ENCODE results near the gene LEKR1.
A peak's percentile ranks its signal among the peaks of the same experiment; 100 is the strongest.
"Not testable (repeated sequence)": the region's sequence is repeated elsewhere in the genome, so short reads cannot be mapped to it uniquely, and the experiment has no call there.

Gene LEKR1

DNA sequence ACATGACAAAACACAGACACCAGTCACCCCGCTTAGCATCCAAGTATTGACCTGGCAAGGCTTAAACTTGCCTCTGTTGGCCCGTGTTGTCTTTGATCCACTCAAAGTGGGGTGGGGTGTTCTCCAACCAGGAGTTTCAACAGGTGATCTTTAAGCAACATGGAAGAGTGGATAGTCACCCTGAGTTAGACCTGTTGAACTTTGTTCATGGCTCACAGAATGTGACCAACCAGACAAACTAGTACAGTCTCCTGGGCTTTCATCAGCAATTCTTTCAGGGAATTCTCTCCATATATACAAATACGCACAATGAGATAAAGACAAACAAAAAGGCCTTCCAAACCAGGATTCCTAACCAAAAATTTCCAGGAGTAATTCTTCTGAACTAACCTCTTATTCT is 11.9 kb downstream of the LEKR1 start:
- DNase-seq: no peak

DNA sequence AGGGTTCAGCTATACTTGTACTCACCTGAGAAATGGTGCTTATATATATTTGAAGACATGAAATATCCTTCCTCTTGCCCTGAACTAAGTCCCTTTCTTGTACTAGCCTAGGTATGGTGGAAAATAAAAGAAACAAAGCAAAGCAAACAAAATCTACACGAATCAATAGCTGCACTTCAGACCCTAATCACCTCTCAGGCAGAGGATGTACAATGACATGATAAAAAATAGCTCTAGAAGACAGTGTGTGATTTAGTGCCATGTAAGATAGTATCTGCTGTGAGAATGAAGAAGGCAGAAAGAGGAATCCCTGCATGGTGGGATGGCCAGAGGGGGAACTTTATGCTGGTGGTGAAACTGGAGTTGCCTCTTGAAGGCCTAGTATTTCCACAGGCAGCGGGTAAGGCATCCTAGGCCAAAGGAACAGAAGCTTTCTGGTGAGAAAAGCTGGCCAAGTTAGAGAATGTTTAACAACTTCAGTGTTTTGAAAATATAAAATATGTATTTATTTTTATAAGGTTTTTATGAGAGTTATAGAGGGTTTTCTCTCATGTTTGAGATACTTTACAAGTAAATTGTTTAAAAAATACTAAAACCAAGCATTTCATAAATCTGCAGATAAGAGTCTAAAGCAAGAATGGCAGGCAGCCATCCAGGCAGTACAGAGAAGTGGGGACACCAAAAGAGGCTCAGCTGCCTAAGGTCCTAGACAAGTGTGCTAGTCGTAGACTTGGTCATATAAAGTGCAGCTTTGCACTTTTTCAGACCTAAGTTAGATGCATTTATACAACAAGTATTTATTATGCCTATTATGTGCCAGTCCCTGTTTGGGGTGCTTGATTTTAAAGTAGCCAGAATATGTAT is 14.9 kb downstream of the LEKR1 start:
- no peak for DNase-seq

DNA sequence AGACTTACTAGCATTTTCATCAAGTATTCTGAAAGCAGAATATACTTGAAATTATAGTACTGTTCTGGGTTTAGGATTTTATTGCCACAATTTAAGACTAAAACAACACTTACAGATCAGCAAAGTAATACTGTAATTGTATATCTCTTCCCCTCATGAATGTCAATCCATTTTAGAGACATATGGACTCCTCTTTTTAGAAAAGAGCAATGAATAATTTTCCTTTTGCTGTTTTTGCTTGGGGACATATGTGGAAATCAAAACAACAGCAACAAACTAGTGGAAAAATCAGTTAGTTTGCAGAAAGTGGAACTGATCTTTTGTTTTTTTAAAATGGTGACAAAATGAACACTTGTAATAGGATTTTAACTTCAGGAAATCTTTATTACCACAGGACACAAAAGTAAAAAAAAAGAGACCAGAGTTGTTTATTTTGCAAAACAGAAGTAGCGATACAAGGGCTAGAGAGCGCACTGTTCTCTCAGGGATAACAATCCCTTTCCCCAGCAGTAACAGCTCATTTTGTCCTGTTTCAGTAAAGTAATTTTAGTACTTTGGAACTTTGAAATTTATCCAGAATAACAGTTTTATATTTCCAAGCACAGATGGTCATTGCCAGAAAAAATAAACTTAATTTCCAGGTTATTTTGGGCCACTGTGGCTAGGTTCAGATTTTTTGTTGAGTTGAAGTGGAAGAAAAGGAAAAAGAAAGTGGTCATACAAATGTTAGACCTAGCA is 17.1 kb downstream of the LEKR1 start:
- no peak for DNase-seq

DNA sequence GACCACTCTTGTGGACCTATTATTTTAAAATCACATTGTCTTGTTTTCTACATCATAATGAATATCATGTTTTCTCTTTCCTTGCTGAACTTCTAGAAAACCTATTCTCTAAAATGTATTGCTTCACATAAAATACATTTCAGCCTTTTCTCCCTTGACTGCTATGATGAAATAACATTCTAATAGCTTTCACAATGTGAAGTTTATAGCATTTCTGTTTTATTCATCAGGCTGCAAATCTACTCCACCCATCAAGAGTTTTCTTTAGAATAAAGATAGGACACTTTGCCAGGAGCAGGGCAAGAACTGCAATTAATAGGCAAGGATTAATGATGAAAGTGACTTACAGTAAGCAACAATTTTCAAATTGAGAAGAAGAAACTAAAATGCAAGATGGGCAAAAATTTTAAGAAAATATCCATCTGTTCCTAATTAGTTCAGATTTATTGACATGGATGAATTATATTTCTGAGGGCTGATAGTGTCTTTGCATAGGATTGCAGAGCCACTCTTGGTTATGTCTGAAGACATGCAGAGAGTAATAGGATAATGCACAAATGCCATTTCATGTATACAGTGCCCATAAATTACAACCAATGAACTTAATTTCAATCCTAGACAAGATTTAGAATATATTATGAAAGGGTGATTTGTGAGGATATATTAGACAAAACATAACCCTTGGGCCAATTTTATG is 21.7 kb downstream of the LEKR1 start:
- DNase-seq: no peak

DNA sequence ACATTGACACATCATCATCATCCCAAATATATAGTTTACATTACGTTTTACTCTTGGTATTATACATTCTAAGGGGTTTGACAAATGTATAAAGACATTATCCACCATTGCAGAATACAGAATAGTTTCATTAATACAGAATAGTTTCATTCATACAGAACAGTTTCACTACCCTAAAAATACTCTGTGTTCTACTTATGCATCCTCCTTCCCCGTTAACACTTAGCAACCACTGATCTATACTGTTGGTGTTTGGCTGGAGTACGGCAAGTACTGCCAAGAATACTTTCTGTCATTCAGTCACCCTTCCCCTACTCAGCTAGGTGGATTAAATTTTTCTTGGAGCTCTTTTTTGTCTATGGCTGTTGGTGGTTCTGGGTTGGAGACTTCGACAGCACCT is 33.4 kb downstream of the LEKR1 start:
- no peak for DNase-seq

DNA sequence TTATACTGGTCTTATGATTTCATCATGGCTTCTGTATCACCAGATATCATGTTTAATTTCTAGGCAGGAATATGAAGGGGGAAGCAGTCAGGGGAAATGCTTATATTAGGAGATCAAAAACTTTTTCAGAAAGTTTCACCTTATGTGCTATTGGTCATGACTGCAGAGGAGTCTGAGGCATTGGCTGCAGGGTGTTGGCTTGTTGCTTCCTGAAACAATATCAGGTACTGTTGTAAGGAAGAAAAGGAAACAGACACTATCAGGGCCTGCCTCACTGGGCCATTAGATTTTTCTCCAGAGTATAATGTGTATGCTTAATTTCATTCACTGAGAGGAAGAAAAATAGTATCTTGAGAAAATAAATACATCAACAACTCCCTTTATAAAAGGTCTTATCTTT is 34.7 kb downstream of the LEKR1 start:
- no peak for DNase-seq

DNA sequence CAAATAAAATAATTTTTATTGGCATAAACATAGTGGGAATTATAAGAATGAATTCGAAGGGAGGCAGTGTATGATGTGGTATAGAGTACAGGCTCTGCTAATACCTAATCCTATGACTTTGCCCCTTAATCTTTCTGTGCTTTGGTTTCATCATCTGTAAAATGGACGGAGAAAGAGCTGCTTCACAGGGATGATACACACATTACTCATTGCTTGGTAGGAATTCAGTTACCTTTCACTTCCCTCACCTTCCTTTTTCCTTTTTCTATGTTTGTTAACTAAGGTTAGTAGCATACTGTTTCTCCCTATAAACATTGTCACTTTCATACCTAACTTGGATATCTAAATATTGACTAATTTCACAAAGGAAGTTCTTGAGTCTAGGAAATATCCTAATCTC is 36.2 kb downstream of the LEKR1 start:
- no peak for DNase-seq

DNA sequence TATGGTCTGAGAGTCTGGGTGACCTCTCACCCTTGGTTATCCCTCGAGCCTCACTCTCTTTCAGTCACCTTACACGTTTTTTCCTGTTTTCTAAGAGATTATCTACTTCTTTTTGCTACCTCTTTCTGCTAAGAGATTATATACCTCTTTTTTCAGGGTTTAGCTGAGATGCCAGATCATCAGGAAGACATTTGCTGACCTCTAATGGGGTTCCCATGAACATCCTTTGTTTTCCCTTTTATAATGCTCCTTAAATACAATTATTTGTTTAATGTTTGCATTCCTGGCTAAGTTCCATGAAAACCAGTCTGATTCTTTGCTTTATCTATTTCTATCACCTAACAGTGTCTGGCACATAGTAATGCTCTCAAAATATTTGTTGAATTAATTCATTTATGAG is 39.6 kb downstream of the LEKR1 start:
- DNase-seq: no peak

DNA sequence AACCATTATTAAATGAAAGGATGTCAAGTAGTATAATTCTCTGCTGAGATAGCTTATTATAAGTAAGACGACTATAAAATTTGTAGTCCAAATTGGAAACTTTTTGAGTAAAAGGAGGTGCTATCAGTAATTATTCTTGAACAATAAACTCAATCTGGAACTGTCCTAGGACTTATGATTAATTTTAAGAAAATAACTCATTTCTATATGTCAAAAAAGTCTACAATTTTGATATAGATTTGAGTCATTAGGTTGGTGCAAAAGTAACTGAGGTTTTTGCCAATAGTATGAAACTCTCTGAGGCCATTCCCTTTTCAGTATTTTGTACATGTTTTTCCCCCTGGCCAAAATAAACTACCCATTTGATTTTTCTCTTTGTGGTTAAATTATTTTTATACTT is 41.0 kb downstream of the LEKR1 start:
- peak; percentile 49 for DNase-seq

DNA sequence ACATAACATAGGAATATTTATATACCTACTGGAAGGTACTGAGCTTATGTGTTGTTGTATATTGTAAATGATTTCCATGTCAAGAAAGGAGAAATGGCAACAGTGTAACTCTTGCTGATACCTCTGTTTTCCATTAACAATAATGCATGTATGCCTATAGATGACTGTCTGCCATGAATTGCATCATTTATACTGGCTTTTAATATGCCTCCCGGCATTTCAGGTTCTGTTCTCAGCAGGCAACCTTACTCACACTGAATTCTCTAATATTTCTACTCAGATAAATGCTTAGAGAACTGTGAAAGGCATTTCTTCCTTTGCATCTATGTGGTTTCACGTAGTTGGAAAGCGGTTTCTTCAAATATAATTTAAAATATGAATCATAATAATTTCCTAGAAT is 41.8 kb downstream of the LEKR1 start:
- DNase-seq: no peak

DNA sequence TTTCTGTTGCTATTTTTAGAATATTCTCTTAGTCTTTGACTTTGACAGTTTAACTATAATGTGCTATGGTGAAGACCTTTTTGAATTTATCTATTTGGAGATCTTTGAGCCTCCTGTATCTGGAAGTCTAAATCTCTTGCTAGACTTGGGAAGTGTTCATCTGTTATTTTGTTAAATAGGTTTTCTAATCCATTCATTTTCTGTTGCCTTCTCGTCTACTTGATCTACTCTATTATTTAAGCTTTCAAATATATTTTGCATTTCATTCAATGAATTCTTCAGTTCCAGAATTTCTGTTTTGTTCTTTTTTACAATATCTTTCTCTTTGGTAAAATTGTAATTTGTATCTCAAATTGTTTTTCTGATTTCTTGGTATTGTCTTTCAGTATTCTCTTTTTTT is 47.8 kb downstream of the LEKR1 start:
- no peak for DNase-seq

DNA sequence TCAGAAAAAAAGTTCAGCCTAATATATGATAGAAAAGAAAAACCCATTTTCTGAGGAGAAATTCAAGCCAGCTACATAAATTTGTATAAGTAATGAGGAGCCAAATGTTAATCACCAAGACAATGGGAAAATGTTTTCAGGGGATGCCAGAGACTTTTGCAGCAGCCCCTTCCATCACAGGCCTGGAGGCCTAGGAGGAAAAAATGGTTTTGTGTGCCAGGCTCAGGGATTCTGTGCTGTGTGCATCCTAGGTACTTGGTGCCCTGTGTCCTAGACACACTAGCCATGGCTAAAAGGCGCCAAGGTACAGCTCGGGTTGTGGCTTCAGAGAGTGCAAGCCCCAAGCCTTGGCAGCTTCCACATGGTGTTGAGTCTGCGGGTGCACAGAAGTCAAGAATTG is 53.3 kb downstream of the LEKR1 start:
- not testable (repeated sequence) for DNase-seq

DNA sequence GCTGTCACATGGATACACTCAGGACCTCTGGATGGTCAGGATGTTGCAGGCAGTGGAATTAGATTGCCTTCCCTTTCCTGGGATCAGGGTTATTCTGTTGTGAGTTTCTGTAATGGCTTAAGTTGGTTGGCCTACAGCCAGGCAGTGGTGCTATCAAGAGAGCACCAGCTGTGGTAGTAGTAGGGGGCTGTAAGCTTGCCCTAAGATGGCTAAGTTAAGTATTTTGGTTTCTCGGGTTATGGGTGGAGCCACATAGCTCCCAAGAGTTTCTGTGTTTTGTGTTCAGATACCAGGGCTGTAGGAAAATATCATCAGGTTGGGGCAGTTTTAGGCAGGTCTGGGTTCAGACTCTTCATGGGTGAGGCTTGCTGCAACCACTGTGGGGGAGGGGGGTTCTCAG is 59.6 kb downstream of the LEKR1 start:
- DNase-seq: no peak

DNA sequence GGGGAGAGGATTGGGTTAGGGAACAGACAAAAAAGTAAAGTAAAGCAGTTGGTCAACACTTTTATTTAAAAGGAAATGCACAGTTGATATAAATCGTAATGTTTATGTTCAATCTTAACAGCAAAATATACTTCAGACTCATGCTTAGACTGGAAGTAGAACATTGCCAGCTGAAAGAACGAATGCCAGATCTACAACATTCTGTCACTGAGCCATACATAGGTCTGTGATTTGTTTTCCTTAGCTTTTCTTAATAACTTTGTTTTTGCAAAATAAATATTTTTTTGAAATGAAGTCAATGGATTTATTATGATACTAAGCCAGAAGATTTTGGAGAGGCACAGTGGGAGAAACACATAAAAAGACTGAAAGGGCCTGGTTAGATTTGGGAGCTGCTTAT is 62.0 kb downstream of the LEKR1 start:
- no peak for DNase-seq

DNA sequence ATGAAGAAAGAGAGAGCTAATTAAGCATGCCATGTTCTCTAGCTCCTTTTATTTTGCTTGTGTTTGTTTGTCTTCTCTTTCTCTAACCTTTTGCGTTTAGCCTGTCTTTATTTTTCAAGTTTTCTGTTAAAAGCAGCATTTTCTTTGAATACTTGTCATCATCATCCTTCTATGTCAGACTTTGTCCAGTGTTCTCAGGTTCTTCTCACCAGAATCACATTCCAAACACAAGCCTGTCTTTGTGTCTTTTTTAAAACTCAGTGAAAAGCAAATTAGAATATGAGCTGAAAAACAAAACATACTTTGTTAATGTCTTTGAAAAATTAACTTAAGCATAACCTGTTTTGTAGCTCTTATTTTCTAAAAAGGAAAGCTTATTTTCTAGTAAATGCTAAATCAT is 62.4 kb downstream of the LEKR1 start:
- DNase-seq: no peak

DNA sequence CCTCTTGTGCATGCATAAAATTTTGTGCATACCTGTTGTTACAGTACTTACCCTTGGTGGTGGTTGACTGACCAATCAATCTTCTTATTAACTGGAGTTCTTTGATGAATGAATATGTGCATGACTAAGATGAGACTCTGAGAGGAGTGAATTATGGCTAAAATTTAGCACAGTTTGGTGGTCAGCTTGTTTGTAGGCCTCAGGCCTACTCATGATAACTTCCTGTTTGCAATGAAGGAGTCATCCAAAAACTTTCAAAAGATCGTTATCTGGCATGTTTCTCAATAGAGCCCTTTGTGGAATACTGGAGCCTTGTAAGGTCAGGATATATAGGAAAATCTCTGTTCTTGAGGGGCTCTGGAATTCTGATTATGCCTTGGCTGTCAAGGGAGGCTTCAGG is 66.5 kb downstream of the LEKR1 start:
- DNase-seq: peak; percentile 8

DNA sequence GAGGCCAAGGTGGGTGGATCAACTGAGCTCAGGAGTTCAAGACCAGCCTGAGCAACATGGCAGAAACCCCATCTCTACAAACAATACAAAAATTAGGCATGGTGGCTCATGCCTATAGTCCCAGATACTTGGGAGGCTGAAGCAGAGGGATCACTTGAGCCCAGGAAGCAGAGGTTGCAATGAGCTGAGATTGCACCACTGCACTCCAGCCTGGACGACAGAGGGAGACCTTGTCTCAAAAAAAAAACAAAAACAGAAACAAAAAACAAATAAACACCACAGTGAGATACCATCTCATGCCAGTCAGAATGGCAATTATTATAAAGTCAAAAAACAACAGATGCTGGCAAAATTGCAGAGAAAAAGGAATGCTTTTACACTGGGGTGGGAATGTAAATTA is 69.2 kb downstream of the LEKR1 start:
- DNase-seq: not testable (repeated sequence)

DNA sequence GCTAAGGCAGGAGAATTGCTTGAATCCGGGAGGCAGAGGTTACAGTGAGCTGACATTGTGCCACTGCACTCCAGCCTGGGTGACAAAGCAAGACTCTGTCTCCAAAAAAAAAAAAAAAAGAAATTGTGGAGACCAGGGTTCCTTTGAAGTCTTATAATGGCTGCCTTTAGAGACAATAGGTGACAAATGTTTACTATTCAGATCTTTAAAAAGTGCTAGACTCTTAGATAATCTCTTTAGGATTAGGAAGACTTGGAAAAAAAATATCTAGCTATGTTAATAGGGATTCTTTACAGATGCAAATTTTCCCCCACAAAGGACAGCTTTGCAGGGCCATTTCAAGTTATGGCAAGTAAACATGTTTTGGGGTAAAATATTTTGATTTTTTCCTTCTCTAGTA is 71.7 kb downstream of the LEKR1 start:
- not testable (repeated sequence) for DNase-seq

DNA sequence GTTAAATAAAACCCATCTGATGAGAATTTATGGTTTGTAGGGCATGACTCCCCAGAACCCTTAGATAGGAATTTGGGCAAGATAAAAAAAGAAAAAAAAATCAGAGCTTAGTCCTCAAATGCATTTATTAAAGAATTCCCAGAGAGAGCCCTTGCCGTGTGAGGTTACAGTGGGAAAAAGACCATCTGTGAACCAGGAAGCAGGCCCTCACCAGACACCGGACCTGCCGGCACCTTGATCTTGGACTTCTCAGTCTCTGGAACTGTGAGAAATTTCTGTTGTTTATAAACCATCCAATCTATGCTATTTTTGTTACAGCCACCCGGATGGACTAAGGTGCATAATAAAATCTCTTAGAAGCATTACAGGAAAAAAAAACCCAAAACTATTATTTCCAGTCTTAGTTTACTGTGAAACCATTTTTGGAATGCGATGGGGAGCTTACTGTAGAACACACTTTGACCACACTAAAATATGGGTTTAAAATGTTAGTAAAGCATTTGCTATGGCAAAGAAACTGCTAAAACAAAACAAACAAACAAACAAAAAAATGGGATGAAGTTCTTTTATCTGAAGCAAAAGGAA is 72.2 kb downstream of the LEKR1 start:
- no peak for DNase-seq

DNA sequence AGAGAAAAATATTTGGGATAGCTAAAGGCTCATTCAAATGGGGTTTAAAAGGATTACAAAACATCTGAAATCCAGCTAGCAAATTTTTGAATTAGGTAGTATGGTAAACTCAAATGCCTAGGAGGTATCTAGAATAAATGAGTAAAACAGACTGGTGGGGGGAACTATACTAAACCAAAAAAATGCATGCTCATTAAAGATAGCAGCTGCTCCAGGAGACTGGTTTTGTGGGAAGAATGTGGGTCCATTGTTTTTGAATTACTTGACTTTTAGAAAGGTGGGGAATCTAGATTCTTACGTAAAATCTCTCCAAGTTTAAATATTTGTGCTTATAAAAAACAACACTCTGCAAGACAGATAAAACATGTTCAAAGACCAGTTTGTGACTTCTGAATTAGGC is 73.8 kb downstream of the LEKR1 start:
- no peak for DNase-seq

DNA sequence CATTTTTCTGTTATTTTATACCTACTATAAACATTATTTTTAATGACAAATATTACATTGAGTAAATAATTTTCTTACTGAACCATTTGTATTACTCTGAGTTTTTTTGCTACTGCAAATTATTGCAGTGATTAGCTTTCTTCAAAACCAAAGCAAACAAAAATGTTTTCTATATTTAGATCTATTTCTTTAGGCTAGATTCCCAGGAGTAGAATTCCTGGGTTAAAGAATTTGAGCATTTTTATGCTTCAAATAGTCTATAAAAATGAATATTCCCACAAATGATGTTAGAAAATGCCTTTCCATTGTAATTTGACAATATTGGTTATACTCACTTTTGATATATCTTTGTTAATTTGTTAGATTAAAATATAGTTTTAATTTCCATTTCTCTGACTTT is 76.8 kb downstream of the LEKR1 start:
- DNase-seq: no peak

DNA sequence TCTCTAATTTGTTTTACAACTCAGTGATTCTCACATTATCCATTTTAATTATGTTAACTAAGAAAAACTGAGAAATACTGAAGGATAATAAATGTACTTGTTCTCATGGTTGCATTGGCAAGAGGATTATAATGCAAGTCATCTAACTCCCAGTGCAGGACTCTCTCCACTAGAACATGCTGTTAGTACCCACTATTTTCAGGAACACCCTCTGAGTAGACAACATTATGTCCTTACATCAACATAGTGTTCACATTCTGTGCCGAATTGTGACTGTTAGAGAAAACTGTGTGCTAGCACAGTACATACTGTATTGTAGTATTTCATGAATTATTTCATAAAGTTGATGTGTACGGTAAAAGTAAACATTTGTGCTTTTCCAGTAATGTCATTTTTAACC is 80.1 kb downstream of the LEKR1 start:
- DNase-seq: no peak

DNA sequence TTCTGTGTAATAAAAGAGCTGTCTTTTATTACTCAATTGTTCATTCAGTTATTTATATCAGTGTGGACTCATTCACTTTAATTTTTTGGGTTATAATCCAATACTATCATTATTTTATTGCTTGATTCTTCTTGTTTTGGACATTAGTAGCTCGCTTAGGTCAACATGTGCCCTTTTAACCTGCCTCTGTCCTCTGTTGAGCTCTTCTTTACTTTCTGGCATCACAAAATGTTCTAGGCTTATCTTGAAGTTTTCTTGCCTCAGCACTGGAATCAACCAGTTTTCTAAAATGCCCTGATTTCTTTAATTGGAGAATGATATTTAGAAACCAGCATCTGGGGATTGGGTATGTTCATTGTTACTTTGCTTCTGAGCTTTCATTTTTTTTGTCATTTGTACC is 82.2 kb downstream of the LEKR1 start:
- no peak for DNase-seq

DNA sequence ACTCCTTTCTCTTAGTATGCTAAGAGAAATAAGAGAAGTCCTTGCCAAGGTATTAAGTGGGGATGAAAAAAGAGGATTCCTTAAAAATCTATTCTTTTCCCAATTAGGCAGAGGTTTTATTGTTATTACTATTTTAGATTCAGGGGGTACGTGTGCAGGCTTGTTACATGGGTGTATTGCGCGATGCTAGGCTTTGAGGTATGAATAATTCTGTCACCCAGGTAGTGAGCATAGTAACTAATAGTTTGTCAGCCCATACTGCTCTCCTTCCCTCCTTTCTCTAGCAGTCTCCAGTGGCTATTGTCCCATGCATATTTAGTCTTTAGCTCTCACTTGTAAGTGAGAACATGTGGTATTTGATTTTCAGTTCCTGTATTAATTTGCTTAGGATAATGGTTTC is 83.9 kb downstream of the LEKR1 start:
- no peak for DNase-seq

Measured in activated CD4-positive, alpha-beta T cell treated with anti-CD3 and anti-CD28 coated beads, Interleukin-10, Interleukin-2, amounts not matched to agents 100 ng/mL and 50 ng/mL, durations not matched to agents 16 hours and 8 hours (primary cell).